ENCODE results near the gene LAPTM5.

DNA sequence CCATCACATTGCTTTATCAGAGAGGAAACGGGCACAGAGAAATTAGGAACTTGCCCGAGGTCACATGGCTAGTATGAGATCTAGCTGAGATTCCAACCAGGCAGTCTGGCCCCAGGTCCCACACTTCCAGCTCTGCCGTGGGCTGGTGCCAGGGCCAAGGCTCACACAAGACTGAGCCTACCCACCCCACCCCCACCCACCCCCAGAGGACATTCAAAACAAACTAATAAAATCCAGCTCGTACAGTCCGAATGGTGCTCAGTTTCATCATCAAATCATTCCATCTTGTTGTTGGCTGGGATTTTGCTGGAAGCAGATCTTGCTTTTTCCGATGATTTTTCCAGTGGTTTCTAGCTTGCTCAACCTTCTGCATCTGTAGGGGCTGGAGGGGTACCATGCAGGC lies 62.1 kb downstream of the LAPTM5 start:
- TF ChIP-seq EZH2 (IDR thresholded peaks at IDR 0.05; ENCODE audit: borderline replicate concordance, low read depth, low read length, severe bottlenecking) (no peak), POLR2A (IDR thresholded peaks at IDR 0.05; ENCODE audit: low read depth, low read length) (no peak), MYC (IDR thresholded peaks at IDR 0.05; ENCODE audit: low read depth, low read length) (no peak), POLR2AphosphoS5 (IDR thresholded peaks at IDR 0.05; ENCODE audit: insufficient read depth, low read depth, low read length) (no peak)
- TF ChIP-seq, protein P1, sequence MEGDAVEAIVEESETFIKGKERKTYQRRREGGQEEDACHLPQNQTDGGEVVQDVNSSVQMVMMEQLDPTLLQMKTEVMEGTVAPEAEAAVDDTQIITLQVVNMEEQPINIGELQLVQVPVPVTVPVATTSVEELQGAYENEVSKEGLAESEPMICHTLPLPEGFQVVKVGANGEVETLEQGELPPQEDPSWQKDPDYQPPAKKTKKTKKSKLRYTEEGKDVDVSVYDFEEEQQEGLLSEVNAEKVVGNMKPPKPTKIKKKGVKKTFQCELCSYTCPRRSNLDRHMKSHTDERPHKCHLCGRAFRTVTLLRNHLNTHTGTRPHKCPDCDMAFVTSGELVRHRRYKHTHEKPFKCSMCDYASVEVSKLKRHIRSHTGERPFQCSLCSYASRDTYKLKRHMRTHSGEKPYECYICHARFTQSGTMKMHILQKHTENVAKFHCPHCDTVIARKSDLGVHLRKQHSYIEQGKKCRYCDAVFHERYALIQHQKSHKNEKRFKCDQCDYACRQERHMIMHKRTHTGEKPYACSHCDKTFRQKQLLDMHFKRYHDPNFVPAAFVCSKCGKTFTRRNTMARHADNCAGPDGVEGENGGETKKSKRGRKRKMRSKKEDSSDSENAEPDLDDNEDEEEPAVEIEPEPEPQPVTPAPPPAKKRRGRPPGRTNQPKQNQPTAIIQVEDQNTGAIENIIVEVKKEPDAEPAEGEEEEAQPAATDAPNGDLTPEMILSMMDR (IDR thresholded peaks at IDR 0.05; ENCODE audit: extremely low read depth in 1 of 2, insufficient read depth in 1 of 2, low read depth in 1 of 2, low read length in 2 of 2) = no peak
